Left forelimb (tissue), 1 donor: ENCODE results near the gene FN3K.

ENCODE experiments used
- DNase-seq: peaks from one replicate; pipeline ENCODE4 v3.0.0-alpha.2; 2018; ENCODE audit warnings: low spot score

The FN3K gene

GRCh38 chr17:82795615-82796014, 60.2 kb downstream of the FN3K start:
- DNase-seq: no peak

- DNase-seq: no peak
These were observed 61.6 kb downstream of the FN3K start for GRCh38 chr17:82797061-82797460.

- no peak for DNase-seq
These were observed 63.3 kb downstream of the FN3K start for GRCh38 chr17:82798752-82799151.

- no peak for DNase-seq
These were observed 64.2 kb downstream of the FN3K start for GRCh38 chr17:82799591-82799990.
